ENCODE results near the gene AZU1. TPM values are rescaled to one million over a fixed set of nuclear protein-coding genes. Genes with fewer than 3 reads are reported as not detected.
"Not testable (repeated sequence)": the region's sequence is repeated elsewhere in the genome, so short reads cannot be mapped to it uniquely, and the experiment has no call there.

The AZU1 gene
- total RNA-seq, 1 experiment from 2014 or later, result not detected

- no peak for DNase-seq (ENCODE audit: low spot score)
These were observed 17.4 kb upstream of the AZU1 start for GRCh38 chr19:810077-810855.

GRCh38 chr19:810883-811489, 16.7 kb upstream of the AZU1 start:
- DNase-seq (ENCODE audit: low spot score), result no peak

- no peak for DNase-seq (ENCODE audit: low spot score)
These were observed 16.1 kb upstream of the AZU1 start for GRCh38 chr19:811506-812048.

- no peak for DNase-seq (ENCODE audit: low spot score)
These were observed 15.4 kb upstream of the AZU1 start for GRCh38 chr19:812049-812746.

- no peak for DNase-seq (ENCODE audit: low spot score)
These were observed 14.9 kb upstream of the AZU1 start for GRCh38 chr19:812747-813218.

GRCh38 chr19:813219-814151, 14.2 kb upstream of the AZU1 start:
- no peak for DNase-seq (ENCODE audit: low spot score)

GRCh38 chr19:814152-815078, 13.2 kb upstream of the AZU1 start:
- no peak for DNase-seq (ENCODE audit: low spot score)

- DNase-seq (ENCODE audit: low spot score), result no peak
These were observed 12.4 kb upstream of the AZU1 start for GRCh38 chr19:815079-815774.

- no peak for DNase-seq (ENCODE audit: low spot score)
These were observed 11.7 kb upstream of the AZU1 start for GRCh38 chr19:815775-816499.

GRCh38 chr19:816500-816857, 11.2 kb upstream of the AZU1 start:
- no peak for DNase-seq (ENCODE audit: low spot score)

GRCh38 chr19:820212-820611, 7.4 kb upstream of the AZU1 start:
- DNase-seq (ENCODE audit: low spot score), result not testable (repeated sequence)

GRCh38 chr19:821231-821824, 6.3 kb upstream of the AZU1 start:
- no peak for DNase-seq (ENCODE audit: low spot score)

GRCh38 chr19:821825-822503, 5.7 kb upstream of the AZU1 start, which contains the start of gene PLPPR3:
PLPPR3 (minus strand) TSS chr19:821955; CDS start chr19:821559, 396 bp downstream.
- DNase-seq (ENCODE audit: low spot score), result no peak

- peak; percentile 43 for DNase-seq (ENCODE audit: low spot score)
These were observed 4.0 kb upstream of the AZU1 start for GRCh38 chr19:823565-824121.

GRCh38 chr19:824885-825284, 2.8 kb upstream of the AZU1 start:
- DNase-seq (ENCODE audit: low spot score), result no peak

- no peak for DNase-seq (ENCODE audit: low spot score)
These were observed 1.6 kb upstream of the AZU1 start for GRCh38 chr19:825897-826644.

- no peak for DNase-seq (ENCODE audit: low spot score)
These were observed 325 bp upstream of the AZU1 start for GRCh38 chr19:827314-827709.
